Measurements from ENCODE around the gene TMUB1.

DNA sequence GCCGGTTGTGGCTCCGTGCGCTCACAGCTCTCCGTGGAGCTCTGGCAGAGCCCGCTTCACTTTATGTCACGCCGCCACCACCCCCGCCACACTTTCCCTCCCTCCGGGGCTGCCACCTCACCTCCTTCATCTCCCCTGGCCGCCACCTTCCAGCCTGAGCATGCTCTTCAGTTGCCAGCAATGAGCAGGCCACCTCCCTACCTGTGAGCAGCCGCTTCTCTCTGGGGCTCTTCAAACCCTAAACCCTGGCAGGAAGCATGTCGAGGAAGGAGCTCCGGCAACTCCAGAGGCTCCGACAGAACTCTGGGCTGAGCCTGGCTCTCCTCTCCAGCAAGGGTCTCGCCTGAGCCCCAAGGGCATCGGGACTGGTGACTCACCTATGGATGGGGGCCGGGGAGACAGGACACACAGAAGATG, 47.5 kb upstream of the TMUB1 start:
- TF ChIP-seq, protein P1, sequence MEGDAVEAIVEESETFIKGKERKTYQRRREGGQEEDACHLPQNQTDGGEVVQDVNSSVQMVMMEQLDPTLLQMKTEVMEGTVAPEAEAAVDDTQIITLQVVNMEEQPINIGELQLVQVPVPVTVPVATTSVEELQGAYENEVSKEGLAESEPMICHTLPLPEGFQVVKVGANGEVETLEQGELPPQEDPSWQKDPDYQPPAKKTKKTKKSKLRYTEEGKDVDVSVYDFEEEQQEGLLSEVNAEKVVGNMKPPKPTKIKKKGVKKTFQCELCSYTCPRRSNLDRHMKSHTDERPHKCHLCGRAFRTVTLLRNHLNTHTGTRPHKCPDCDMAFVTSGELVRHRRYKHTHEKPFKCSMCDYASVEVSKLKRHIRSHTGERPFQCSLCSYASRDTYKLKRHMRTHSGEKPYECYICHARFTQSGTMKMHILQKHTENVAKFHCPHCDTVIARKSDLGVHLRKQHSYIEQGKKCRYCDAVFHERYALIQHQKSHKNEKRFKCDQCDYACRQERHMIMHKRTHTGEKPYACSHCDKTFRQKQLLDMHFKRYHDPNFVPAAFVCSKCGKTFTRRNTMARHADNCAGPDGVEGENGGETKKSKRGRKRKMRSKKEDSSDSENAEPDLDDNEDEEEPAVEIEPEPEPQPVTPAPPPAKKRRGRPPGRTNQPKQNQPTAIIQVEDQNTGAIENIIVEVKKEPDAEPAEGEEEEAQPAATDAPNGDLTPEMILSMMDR (IDR thresholded peaks at IDR 0.05): no peak
- TF ChIP-seq POLR2AphosphoS5 (IDR thresholded peaks at IDR 0.05): no peak
- TF ChIP-seq EP300 (IDR thresholded peaks at IDR 0.05): no peak
- TF ChIP-seq POLR2A (IDR thresholded peaks at IDR 0.05): no peak
